Transverse colon (tissue), 4 donors: ENCODE data around the gene CHERP. TPM values are rescaled to one million over a fixed set of nuclear protein-coding genes. Genes with fewer than 3 reads are reported as not detected.
A peak's percentile ranks its signal among the peaks of the same experiment; 100 is the strongest.

ENCODE experiments used
- DNase-seq: peaks from one replicate; pipeline ENCODE4 v3.0.0-alpha.2; 2019
- H3K27ac ChIP-seq, 4 donors: fragments of 200-600 bp; sonication (generic); 2 replicates each; pipeline ENCODE4 v1.5.1; 2016 to 2018; ENCODE audit warnings: inconsistent platforms in 4 of 4
- H3K27me3 ChIP-seq: fragments of 200-600 bp; sonication (generic); 2 replicates; pipeline ENCODE4 v1.5.1; 2017; ENCODE audit warnings: inconsistent platforms
- H3K36me3 ChIP-seq, 4 donors: fragments of 200-600 bp; sonication (generic); 2 replicates each; pipeline ENCODE4 v1.5.1; 2017 to 2019; ENCODE audit warnings: inconsistent platforms in 4 of 4
- H3K4me1 ChIP-seq, 4 donors: fragments of 200-600 bp; sonication (generic); 2 replicates each; pipeline ENCODE4 v1.5.1; 2017 to 2020; ENCODE audit warnings: inconsistent platforms in 4 of 4
- H3K4me3 ChIP-seq, 4 donors: fragments of 200-600 bp; sonication (generic); 1 replicate in 1 of 4; 2 replicates in 3 of 4; pipeline versions ENCODE4 v1.5.1 to v1.6.1; 2017 to 2019; ENCODE audit warnings: inconsistent platforms in 4 of 4
- H3K9me3 ChIP-seq, 2 donors: fragments of 200-600 bp; sonication (generic); 2 replicates each; pipeline ENCODE4 v1.5.1; 2017 to 2019; ENCODE audit warnings: inconsistent platforms in 2 of 2
- CTCF ChIP-seq, 5 experiments: fragments of 200-600 bp in 3 of 5; fragments of 450-650 bp in 2 of 5; sonication (generic) in 3 of 5; IDR thresholded peaks; 1 replicate in 2 of 5; 2 replicates in 3 of 5; pipeline ENCODE4 v1.5.1; 2016 to 2017; ENCODE audit warnings: antibody characterized with exemption in 5 of 5, inconsistent platforms in 3 of 5, mild to moderate bottlenecking in 2 of 5, moderate library complexity in 1 of 5
- EP300 ChIP-seq: sonication (generic); formaldehyde crosslinking; IDR thresholded peaks from one replicate; pipeline ENCODE4 v1.6.1; 2017; ENCODE audit warnings: antibody characterized with exemption, low read depth
- POLR2A ChIP-seq: fragments of 450-650 bp; IDR thresholded peaks from one replicate; pipeline ENCODE4 v1.6.1; 2016; ENCODE audit warnings: antibody characterized with exemption, mild to moderate bottlenecking, moderate library complexity
- POLR2AphosphoS5 ChIP-seq, 3 donors: sonication (generic); formaldehyde crosslinking; IDR thresholded peaks; one replicate each; pipeline ENCODE4 v1.6.1; 2016; ENCODE audit warnings: antibody characterized with exemption in 3 of 3
- whole genome bisulfite sequencing, 2 donors: methylation state at CpG; one replicate each; pipeline ENCODE4 v1.1.5; 2018; ENCODE audit warnings: low coverage in 1 of 2; 5-methylcytosine and 5-hydroxymethylcytosine counted together
- in situ Hi-C, 4 donors: fragments of 200-750 bp; cut with MboI; loops; one replicate each; pipeline versions ENCODE4 v1.15.0 to v1.15.1; 2017; ENCODE audit warnings: low sequenced_read_pairs in 3 of 4, low pct_ligation_motif_present in 1 of 4, low pct_unique_long_range_greater_than_20kb in 1 of 4
- intact Hi-C: fragments of 100-400 bp; cut with DNase I; formaldehyde crosslinking; loops from one replicate; pipeline ENCODE4 v1.15.1; 2023; ENCODE audit warnings: low total_unique reads
- total RNA-seq, 4 donors: library from RNA; depleted of rRNA; stranded (reverse); fragments of >200 nt; gene quantifications; one replicate each; pipeline ENCODE4 v1.1.0, GENCODE V29; 2016

Gene CHERP
- total RNA-seq, 4 donors from 2014 or later, result 14.4 to 54.7 (median 28.9) TPM

DNA sequence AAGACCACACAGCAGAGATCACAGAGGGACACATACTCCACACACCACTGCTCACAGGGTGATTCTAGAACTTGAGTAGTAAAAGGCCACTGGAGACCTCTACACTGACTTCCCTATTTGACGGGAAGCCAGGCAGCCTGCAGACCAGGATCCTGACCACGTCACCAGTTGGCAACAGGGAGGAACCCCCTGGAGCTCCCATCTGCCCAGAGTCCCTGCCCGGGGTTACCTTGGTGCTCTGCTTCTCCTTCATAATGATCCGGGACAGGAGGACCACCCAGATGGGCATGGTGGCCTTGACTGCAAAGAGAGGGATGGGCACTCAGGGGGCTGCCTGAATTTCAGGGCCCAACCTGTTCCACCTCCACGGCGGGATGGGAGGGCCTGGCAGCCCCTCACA lies 29.0 kb upstream of the CHERP start:
- Histone ChIP-seq H3K4me1 (peaks cover 16 to 34% (median 27%) of the 10 kb centered on the region in 4 donors), H3K27ac (peak overlapping the region; percentile 88 to 92 (median 90)), H3K36me3 (peaks cover 0 to 17% (median 3%) of the 10 kb centered on the region in 4 donors), H3K4me3 (peak overlapping the region; percentile 77 to 93 (median 89)), H3K9me3 (no peaks in the 10 kb centered on the region), H3K27me3 (no peaks in the 10 kb centered on the region)
- intact Hi-C loops (loop anchor here (10.0 kb wide), 1 partner anchor 54 kb away; the partner anchor contains the start of gene MED26), in situ Hi-C loops (no loop called here)
- DNase-seq, result no peak
- no peak for TF ChIP-seq POLR2AphosphoS5 (IDR thresholded peaks at IDR 0.05)
- TF ChIP-seq POLR2A, result no peak
- TF ChIP-seq EP300, result no peak
- TF ChIP-seq CTCF (IDR thresholded peaks at IDR 0.05), result no peak
- WGBS, 2 donors, result 0 to 7% methylated on average over 1 to 5 of the region's 6 CpGs

GRCh38 chr19:16569609-16570320 lies 27.5 kb upstream of the CHERP start:
- no peak for DNase-seq
- H3K36me3 ChIP-seq, result peaks cover 0 to 17% (median 5%) of the 10 kb centered on the region in 4 donors
- in situ Hi-C loops, result no loop called here
- no peaks in the 10 kb centered on the region for H3K9me3 ChIP-seq
- intact Hi-C loops, result loop anchor here (10.0 kb wide), 1 partner anchor 55 kb away; the partner anchor contains the start of gene MED26
- no peaks in the 10 kb centered on the region for H3K27me3 ChIP-seq
- H3K4me1 ChIP-seq, result peaks cover 16 to 31% (median 27%) of the 10 kb centered on the region in 4 donors
- no peak overlapping the region for H3K27ac ChIP-seq
- TF ChIP-seq POLR2A (no peak), CTCF (IDR thresholded peaks at IDR 0.05) (no peak), EP300 (no peak), POLR2AphosphoS5 (IDR thresholded peaks at IDR 0.05) (no peak)
- H3K4me3 ChIP-seq, result no peak overlapping the region
- WGBS, 2 donors, result 88 to 90% methylated on average over 12 to 17 of the region's 17 CpGs

DNA sequence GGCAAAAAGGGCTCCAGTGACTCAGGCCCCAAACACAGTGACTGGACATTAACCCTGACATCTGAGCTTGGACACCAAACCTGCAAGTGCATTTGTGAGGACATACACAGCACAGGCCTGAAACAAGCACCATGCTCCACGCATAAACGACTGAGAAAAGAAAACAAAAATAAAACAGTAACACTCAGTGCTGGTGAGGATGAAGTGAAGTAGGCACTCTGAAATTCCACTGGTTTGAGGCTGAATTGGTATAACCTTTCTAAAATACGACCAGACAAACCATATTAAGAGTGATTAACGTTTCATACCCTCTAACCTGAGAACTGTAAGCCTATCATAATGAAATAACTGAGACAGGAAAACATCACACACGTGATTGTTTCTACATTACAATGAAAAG lies 24.5 kb upstream of the CHERP start:
- peaks cover 5 to 11% (median 9%) of the 10 kb centered on the region in 4 donors for H3K4me1 ChIP-seq

More for the DNA sequence above, 24.5 kb upstream of the CHERP start:
- Histone ChIP-seq H3K4me3 (no peak overlapping the region), H3K36me3 (peaks cover 0 to 43% (median 12%) of the 10 kb centered on the region in 4 donors), H3K27me3 (no peaks in the 10 kb centered on the region), H3K9me3 (no peaks in the 10 kb centered on the region), H3K27ac (peak overlapping the region in 3 of 4 donors; percentile 28 to 65 (median 34))
- 92 to 98% methylated on average over 5 of the region's 5 CpGs for WGBS, 2 donors
- in situ Hi-C loops (no loop called here), intact Hi-C loops (no loop called here)
- DNase-seq, result no peak
- no peak for TF ChIP-seq CTCF (IDR thresholded peaks at IDR 0.05)
- no peak for TF ChIP-seq POLR2AphosphoS5 (IDR thresholded peaks at IDR 0.05)
- no peak for TF ChIP-seq EP300
- no peak for TF ChIP-seq POLR2A
